C4-2B (cell line): ENCODE results near the gene MAST1.
"Not testable (repeated sequence)": the region's sequence is repeated elsewhere in the genome, so short reads cannot be mapped to it uniquely, and the experiment has no call there.

Experiments
- ZFX ChIP-seq: fragments of 450-650 bp; IDR thresholded peaks from 2 replicates; pipeline ENCODE4 v1.6.1; 2017
- TF ChIP-seq, protein P1 (sequence below): fragments of 450-650 bp; conservative IDR thresholded peaks from 2 replicates; pipeline ENCODE4 v1.5.1; 2017; ENCODE audit warnings: mild to moderate bottlenecking

DNA sequence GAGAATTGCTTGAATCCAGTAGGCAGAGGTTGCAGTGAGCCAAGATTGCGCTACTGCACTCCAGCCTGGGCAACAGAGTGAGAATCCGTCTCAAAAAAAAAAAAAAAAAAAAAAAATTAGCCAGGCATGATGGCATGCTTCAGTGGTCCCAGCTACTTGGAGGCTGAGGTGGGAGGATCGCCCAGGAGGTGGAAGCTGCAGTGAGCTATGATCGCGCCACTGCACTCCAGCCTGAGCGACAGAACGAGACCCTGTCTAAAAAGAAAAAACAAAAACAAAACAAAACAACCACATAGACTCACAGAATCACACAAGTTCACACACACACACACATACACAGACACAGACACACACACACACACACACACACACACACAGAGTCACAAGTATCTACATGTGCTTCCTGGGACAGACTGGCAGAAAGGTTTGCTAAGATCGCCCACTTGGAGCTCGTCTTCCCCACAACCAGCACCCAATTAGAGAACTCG, 52.0 kb downstream of the MAST1 start:
- TF ChIP-seq, protein P1, sequence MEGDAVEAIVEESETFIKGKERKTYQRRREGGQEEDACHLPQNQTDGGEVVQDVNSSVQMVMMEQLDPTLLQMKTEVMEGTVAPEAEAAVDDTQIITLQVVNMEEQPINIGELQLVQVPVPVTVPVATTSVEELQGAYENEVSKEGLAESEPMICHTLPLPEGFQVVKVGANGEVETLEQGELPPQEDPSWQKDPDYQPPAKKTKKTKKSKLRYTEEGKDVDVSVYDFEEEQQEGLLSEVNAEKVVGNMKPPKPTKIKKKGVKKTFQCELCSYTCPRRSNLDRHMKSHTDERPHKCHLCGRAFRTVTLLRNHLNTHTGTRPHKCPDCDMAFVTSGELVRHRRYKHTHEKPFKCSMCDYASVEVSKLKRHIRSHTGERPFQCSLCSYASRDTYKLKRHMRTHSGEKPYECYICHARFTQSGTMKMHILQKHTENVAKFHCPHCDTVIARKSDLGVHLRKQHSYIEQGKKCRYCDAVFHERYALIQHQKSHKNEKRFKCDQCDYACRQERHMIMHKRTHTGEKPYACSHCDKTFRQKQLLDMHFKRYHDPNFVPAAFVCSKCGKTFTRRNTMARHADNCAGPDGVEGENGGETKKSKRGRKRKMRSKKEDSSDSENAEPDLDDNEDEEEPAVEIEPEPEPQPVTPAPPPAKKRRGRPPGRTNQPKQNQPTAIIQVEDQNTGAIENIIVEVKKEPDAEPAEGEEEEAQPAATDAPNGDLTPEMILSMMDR: not testable (repeated sequence)
- not testable (repeated sequence) for TF ChIP-seq ZFX
